Measurements from ENCODE around the gene RIMS3.

Gene RIMS3

DNA sequence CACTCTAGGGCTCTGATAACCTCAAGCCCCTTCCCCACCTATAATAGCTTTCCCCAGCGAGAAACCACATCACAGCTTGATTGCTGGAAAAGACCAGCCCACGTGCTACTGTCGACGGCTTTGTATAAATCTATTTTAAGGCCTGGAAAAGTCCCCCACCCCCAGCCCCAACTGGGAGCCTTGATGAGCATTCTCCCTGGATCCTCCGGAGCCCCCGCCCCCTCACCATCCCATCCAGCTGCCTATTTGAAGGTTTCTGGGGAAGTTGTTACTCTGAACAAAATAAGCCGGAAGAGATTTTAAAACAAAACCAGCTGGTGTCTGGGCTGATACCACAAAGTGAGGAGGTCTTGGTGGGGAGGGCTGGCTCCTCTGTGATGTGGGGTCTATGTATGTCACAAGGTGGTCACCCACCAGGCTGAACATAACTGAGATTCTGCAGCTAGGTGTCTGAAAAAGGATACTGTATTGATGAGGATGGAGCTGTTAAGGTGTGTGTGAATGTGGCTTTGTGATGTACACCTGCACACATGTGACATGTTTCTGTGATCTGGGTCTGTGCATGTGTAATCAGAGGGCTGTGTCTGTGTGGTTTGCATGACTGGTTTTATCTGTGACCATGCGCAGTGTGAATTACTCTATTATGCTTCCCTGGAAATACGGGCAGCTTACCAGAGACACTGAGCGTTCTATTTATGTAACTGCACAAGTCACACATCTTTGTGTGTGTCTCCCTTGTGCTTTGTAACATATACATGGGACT is 25.0 kb downstream of the RIMS3 start:
- Histone ChIP-seq H2AK5ac (ENCODE audit: low read depth, low read length) (no peak overlapping the region), H3K9ac (ENCODE audit: low read depth, low read length, poor library complexity) (no peak overlapping the region), H3K36me3 (replicated peaks in 1 of 2; ENCODE audit: control insufficient read depth in 2 of 2, insufficient read depth in 2 of 2, low read length in 2 of 2) (peaks cover 0 to 7% of the 10 kb centered on the region in 2 donors), H4K8ac (ENCODE audit: low read depth, low read length) (no peak overlapping the region), H3K18ac (ENCODE audit: low read length) (no peak overlapping the region), H3K23ac (ENCODE audit: low read depth, low read length, poor library complexity) (no peak overlapping the region), H3K4me1 (ENCODE audit: control insufficient read depth in 2 of 2, insufficient read depth in 1 of 2, low read depth in 1 of 2, low read length in 2 of 2) (peaks cover 7 to 15% of the 10 kb centered on the region in 2 donors), H3K9me3 (replicated peaks in 1 of 2; ENCODE audit: control insufficient read depth in 2 of 2, insufficient read depth in 1 of 2, low read depth in 1 of 2, low read length in 2 of 2) (peaks cover 0 to 2% of the 10 kb centered on the region in 2 donors), H3K4me3 (ENCODE audit: low read length in 2 of 2) (no peak overlapping the region), H3K27ac (replicated peaks; ENCODE audit: low read length) (no peak overlapping the region), H4K91ac (ENCODE audit: low read depth, low read length, poor library complexity) (no peak overlapping the region), H2BK5ac (ENCODE audit: low read length) (no peak overlapping the region), H3K4ac (ENCODE audit: low read length) (no peak overlapping the region), H2BK12ac (ENCODE audit: low read length) (no peak overlapping the region), H3K79me1 (ENCODE audit: low read depth, low read length) (no peaks in the 10 kb centered on the region), H2BK15ac (ENCODE audit: low read length) (no peak overlapping the region), H3K4me2 (ENCODE audit: insufficient read depth, low read length, poor library complexity, severe bottlenecking) (no peak overlapping the region), H3K27me3 (ENCODE audit: control insufficient read depth in 3 of 3, insufficient read depth in 3 of 3, low read depth in 1 of 3, low read length in 3 of 3) (no peaks in the 10 kb centered on the region), H3K14ac (ENCODE audit: low read length) (no peak overlapping the region), H2AFZ (ENCODE audit: low read length) (no peak overlapping the region), H2BK120ac (ENCODE audit: low read depth, low read length) (no peak overlapping the region)
- no peak for DNase-seq (ENCODE audit: low spot score)
- no CpG with 5 or more reads among the region's 10 CpGs for WGBS, 2 donors (ENCODE audit: extremely low coverage in 2 of 2, insufficient read length in 2 of 2, insufficient replicate concordance in 1 of 2)

DNA sequence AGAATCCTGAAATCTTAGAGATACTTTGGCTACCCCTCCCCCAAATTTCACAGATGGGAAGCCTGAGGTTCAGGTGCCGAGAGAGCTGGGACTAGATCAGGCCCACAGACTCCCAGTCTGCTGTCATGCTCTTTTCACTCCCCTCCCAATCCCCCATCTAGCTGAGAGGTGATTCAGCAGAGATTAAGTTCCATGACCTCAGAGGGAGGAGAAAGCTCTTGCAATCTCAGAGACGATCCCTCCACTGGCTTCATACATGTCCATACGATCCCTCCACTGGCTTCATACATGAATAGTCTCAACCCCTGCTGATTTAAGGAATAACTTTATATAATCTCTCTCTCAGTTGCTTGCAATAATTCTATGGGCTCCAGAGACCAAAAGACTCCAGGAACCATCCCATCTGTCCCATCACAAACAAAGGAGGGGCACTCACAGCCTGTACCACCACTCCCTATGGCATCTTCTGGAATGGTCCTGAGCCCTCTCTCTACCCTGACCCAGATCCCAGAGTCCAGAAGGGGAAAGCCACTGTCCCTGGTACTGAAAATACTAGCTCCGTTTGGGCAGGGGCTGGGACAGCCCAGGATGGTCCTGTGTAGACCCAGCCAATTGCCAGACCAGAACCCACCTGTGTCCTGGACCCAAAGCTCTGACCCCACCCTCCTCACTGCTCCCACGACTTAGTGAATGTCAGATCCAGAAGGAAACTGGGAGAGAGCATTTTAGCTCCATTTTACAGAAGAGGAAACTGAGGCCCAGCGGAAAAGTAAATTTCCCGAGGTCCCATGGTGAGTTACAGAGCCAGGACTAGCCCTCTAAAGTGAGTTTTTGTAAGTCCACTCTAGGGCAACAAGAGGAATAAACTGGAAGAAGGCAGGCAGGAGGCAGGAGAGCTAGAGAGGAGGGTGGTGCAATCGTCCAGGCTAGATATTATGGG is 27.1 kb downstream of the RIMS3 start:
- Histone ChIP-seq H3K4ac (ENCODE audit: low read length) (no peak overlapping the region), H2AFZ (ENCODE audit: low read length) (no peak overlapping the region), H3K9me3 (replicated peaks in 1 of 2; ENCODE audit: control insufficient read depth in 2 of 2, insufficient read depth in 1 of 2, low read depth in 1 of 2, low read length in 2 of 2) (peaks cover 0 to 2% of the 10 kb centered on the region in 2 donors), H2BK120ac (ENCODE audit: low read depth, low read length) (no peak overlapping the region), H3K79me1 (ENCODE audit: low read depth, low read length) (no peaks in the 10 kb centered on the region), H2BK5ac (ENCODE audit: low read length) (no peak overlapping the region), H3K4me1 (ENCODE audit: control insufficient read depth in 2 of 2, insufficient read depth in 1 of 2, low read depth in 1 of 2, low read length in 2 of 2) (peaks cover 4 to 7% of the 10 kb centered on the region in 2 donors), H4K91ac (ENCODE audit: low read depth, low read length, poor library complexity) (no peak overlapping the region), H2BK12ac (ENCODE audit: low read length) (no peak overlapping the region), H3K27ac (replicated peaks; ENCODE audit: low read length) (no peak overlapping the region), H3K14ac (ENCODE audit: low read length) (no peak overlapping the region), H4K8ac (ENCODE audit: low read depth, low read length) (no peak overlapping the region), H3K4me3 (ENCODE audit: low read length in 2 of 2) (no peak overlapping the region), H3K23ac (ENCODE audit: low read depth, low read length, poor library complexity) (no peak overlapping the region), H2BK15ac (ENCODE audit: low read length) (no peak overlapping the region), H3K27me3 (ENCODE audit: control insufficient read depth in 3 of 3, insufficient read depth in 3 of 3, low read depth in 1 of 3, low read length in 3 of 3) (no peaks in the 10 kb centered on the region), H2AK5ac (ENCODE audit: low read depth, low read length) (no peak overlapping the region), H3K9ac (ENCODE audit: low read depth, low read length, poor library complexity) (no peak overlapping the region), H3K18ac (ENCODE audit: low read length) (no peak overlapping the region), H3K4me2 (ENCODE audit: insufficient read depth, low read length, poor library complexity, severe bottlenecking) (no peak overlapping the region), H3K36me3 (replicated peaks in 1 of 2; ENCODE audit: control insufficient read depth in 2 of 2, insufficient read depth in 2 of 2, low read length in 2 of 2) (peaks cover 0 to 7% of the 10 kb centered on the region in 2 donors)
- no peak for DNase-seq (ENCODE audit: low spot score)
- WGBS, 2 donors (ENCODE audit: extremely low coverage in 2 of 2, insufficient read length in 2 of 2, insufficient replicate concordance in 1 of 2): no CpG with 5 or more reads among the region's 8 CpGs

DNA sequence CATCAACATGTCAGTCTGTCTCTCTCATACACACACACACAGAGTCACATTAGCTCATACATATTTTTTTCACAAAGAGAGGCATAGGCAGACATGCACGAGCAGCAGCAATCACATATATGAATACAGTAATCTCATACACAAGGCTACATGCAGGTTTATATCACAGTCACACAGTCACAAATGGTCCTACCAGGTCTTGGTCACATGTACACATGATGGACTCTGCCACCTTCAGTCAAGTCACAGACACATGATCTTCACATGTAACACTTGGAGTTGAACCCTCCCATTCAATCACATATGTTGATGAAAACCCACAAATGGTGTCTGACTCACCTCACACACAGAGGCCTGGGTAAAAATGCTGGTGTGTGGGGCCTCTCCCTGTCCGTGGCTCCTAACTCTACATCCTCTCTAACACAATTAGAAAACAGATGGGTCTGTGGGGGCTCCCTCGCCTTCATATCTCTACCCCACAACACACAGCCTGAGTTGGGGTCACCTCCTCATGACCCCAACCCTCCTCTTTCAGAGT is 27.9 kb downstream of the RIMS3 start:
- no peak overlapping the region for H3K18ac ChIP-seq (ENCODE audit: low read length)
- no peak overlapping the region for H4K91ac ChIP-seq (ENCODE audit: low read depth, low read length, poor library complexity)
- no peak overlapping the region for H3K27ac ChIP-seq (replicated peaks; ENCODE audit: low read length)

DNA sequence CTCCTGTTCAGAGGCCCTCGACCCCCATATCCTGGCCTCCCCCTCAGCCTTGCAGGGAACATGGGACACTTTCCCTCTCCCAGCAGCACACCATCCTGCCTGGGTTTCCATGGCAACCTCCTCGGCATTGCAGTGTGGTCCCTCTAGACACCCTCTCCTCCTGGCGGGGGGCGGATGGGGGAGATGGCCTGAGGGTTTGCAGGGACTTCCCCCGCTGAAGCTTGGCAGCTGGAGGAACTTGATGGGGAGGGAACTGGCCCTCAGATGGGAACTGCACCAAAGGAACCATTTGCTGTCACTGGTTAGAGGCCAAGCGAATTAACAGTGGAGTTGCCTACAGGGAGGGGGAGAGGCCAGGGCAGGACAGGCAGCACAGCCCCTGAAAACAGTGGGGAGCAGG is 28.7 kb downstream of the RIMS3 start:
- Histone ChIP-seq H3K27me3 (ENCODE audit: control insufficient read depth in 3 of 3, insufficient read depth in 3 of 3, low read depth in 1 of 3, low read length in 3 of 3) (no peaks in the 10 kb centered on the region), H3K18ac (ENCODE audit: low read length) (no peak overlapping the region), H4K8ac (ENCODE audit: low read depth, low read length) (no peak overlapping the region), H2BK5ac (ENCODE audit: low read length) (no peak overlapping the region), H3K9me3 (replicated peaks in 1 of 2; ENCODE audit: control insufficient read depth in 2 of 2, insufficient read depth in 1 of 2, low read depth in 1 of 2, low read length in 2 of 2) (peaks cover 0 to 2% of the 10 kb centered on the region in 2 donors), H2AFZ (ENCODE audit: low read length) (no peak overlapping the region), H2BK15ac (ENCODE audit: low read length) (no peak overlapping the region), H2BK12ac (ENCODE audit: low read length) (no peak overlapping the region), H2BK120ac (ENCODE audit: low read depth, low read length) (no peak overlapping the region), H4K91ac (ENCODE audit: low read depth, low read length, poor library complexity) (no peak overlapping the region), H3K36me3 (replicated peaks in 1 of 2; ENCODE audit: control insufficient read depth in 2 of 2, insufficient read depth in 2 of 2, low read length in 2 of 2) (peaks cover 0 to 7% of the 10 kb centered on the region in 2 donors), H3K79me1 (ENCODE audit: low read depth, low read length) (no peaks in the 10 kb centered on the region), H3K23ac (ENCODE audit: low read depth, low read length, poor library complexity) (no peak overlapping the region), H3K9ac (ENCODE audit: low read depth, low read length, poor library complexity) (no peak overlapping the region), H3K4me2 (ENCODE audit: insufficient read depth, low read length, poor library complexity, severe bottlenecking) (no peak overlapping the region), H3K4me1 (ENCODE audit: control insufficient read depth in 2 of 2, insufficient read depth in 1 of 2, low read depth in 1 of 2, low read length in 2 of 2) (peaks cover 4 to 7% of the 10 kb centered on the region in 2 donors), H3K27ac (replicated peaks; ENCODE audit: low read length) (no peak overlapping the region), H3K4me3 (ENCODE audit: low read length in 2 of 2) (no peak overlapping the region), H3K14ac (ENCODE audit: low read length) (no peak overlapping the region), H2AK5ac (ENCODE audit: low read depth, low read length) (no peak overlapping the region), H3K4ac (ENCODE audit: low read length) (no peak overlapping the region)
- DNase-seq (ENCODE audit: low spot score): no peak
- no CpG with 5 or more reads among the region's 6 CpGs for WGBS, 2 donors (ENCODE audit: extremely low coverage in 2 of 2, insufficient read length in 2 of 2, insufficient replicate concordance in 1 of 2)

More for the DNA sequence above, 27.9 kb downstream of the RIMS3 start:
- no peak overlapping the region for H3K23ac ChIP-seq (ENCODE audit: low read depth, low read length, poor library complexity)
- H2BK15ac ChIP-seq (ENCODE audit: low read length): no peak overlapping the region
- no peaks in the 10 kb centered on the region for H3K79me1 ChIP-seq (ENCODE audit: low read depth, low read length)
- no peak overlapping the region for H3K9ac ChIP-seq (ENCODE audit: low read depth, low read length, poor library complexity)
- WGBS, 2 donors (ENCODE audit: extremely low coverage in 2 of 2, insufficient read length in 2 of 2, insufficient replicate concordance in 1 of 2): no CpG with 5 or more reads among the region's 3 CpGs
- H2BK12ac ChIP-seq (ENCODE audit: low read length): no peak overlapping the region
- DNase-seq (ENCODE audit: low spot score): no peak
- no peak overlapping the region for H3K4me3 ChIP-seq (ENCODE audit: low read length in 2 of 2)
- H3K4me1 ChIP-seq (ENCODE audit: control insufficient read depth in 2 of 2, insufficient read depth in 1 of 2, low read depth in 1 of 2, low read length in 2 of 2): peaks cover 4 to 7% of the 10 kb centered on the region in 2 donors
- H3K27me3 ChIP-seq (ENCODE audit: control insufficient read depth in 3 of 3, insufficient read depth in 3 of 3, low read depth in 1 of 3, low read length in 3 of 3): no peaks in the 10 kb centered on the region
- H3K14ac ChIP-seq (ENCODE audit: low read length): no peak overlapping the region
- peaks cover 0 to 7% of the 10 kb centered on the region in 2 donors for H3K36me3 ChIP-seq (replicated peaks in 1 of 2; ENCODE audit: control insufficient read depth in 2 of 2, insufficient read depth in 2 of 2, low read length in 2 of 2)
- peaks cover 0 to 2% of the 10 kb centered on the region in 2 donors for H3K9me3 ChIP-seq (replicated peaks in 1 of 2; ENCODE audit: control insufficient read depth in 2 of 2, insufficient read depth in 1 of 2, low read depth in 1 of 2, low read length in 2 of 2)
- no peak overlapping the region for H2AK5ac ChIP-seq (ENCODE audit: low read depth, low read length)
- H2BK120ac ChIP-seq (ENCODE audit: low read depth, low read length): no peak overlapping the region
- H4K8ac ChIP-seq (ENCODE audit: low read depth, low read length): no peak overlapping the region
- no peak overlapping the region for H3K4ac ChIP-seq (ENCODE audit: low read length)
- no peak overlapping the region for H2AFZ ChIP-seq (ENCODE audit: low read length)
- no peak overlapping the region for H2BK5ac ChIP-seq (ENCODE audit: low read length)
- H3K4me2 ChIP-seq (ENCODE audit: insufficient read depth, low read length, poor library complexity, severe bottlenecking): no peak overlapping the region

Measured in neuronal stem cell (in vitro differentiated cells).